ENCODE data around the gene TAF11L5.
A peak's percentile ranks its signal among the peaks of the same experiment; 100 is the strongest.
"Not testable (repeated sequence)": the region's sequence is repeated elsewhere in the genome, so short reads cannot be mapped to it uniquely, and the experiment has no call there.

TAF11L5 gene

GRCh38 chr5:17524935-17525334, at the start of gene TAF11L5:
Gene TAF11L5, plus strand, starts transcription at chr5:17525235.
- not testable (repeated sequence) for DNase-seq

GRCh38 chr5:17477043-17477442, 48.0 kb upstream of the TAF11L5 start:
- DNase-seq = no peak

GRCh38 chr5:17477573-17478265, 47.3 kb upstream of the TAF11L5 start:
- no peak for DNase-seq

GRCh38 chr5:17481378-17481777, 43.7 kb upstream of the TAF11L5 start:
- no peak for DNase-seq

GRCh38 chr5:17482790-17483189, 42.2 kb upstream of the TAF11L5 start:
- DNase-seq = no peak

- not testable (repeated sequence) for DNase-seq
Observed at GRCh38 chr5:17486464-17487173, 38.4 kb upstream of the TAF11L5 start.

GRCh38 chr5:17487174-17487512, 37.9 kb upstream of the TAF11L5 start:
- no peak for DNase-seq

- DNase-seq = not testable (repeated sequence)
Observed at GRCh38 chr5:17491257-17491656, 33.8 kb upstream of the TAF11L5 start.

- DNase-seq = no peak
Observed at GRCh38 chr5:17492770-17493169, 32.3 kb upstream of the TAF11L5 start.

GRCh38 chr5:17497446-17497845, 27.6 kb upstream of the TAF11L5 start:
- no peak for DNase-seq

- not testable (repeated sequence) for DNase-seq
Observed at GRCh38 chr5:17497931-17498330, 27.1 kb upstream of the TAF11L5 start, which contains the start of gene TAF11L2. Gene TAF11L2, plus strand, starts transcription at chr5:17498231.

GRCh38 chr5:17511775-17512325, 13.2 kb upstream of the TAF11L5 start:
- no peak for DNase-seq

GRCh38 chr5:17517526-17517925, 7.5 kb upstream of the TAF11L5 start:
- not testable (repeated sequence) for DNase-seq

- not testable (repeated sequence) for DNase-seq
Observed at GRCh38 chr5:17518067-17518466, 7.0 kb upstream of the TAF11L5 start, which contains the start of gene TAF11L3. Gene TAF11L3, plus strand, starts transcription at chr5:17518367.

GRCh38 chr5:17519508-17519907, 5.5 kb upstream of the TAF11L5 start:
- not testable (repeated sequence) for DNase-seq

- not testable (repeated sequence) for DNase-seq
Observed at GRCh38 chr5:17521501-17521900, 3.5 kb upstream of the TAF11L5 start, which contains the start of gene TAF11L4. Gene TAF11L4, plus strand, starts transcription at chr5:17521801.

- DNase-seq = peak; percentile 5 to 10
Observed at GRCh38 chr5:17526504-17526903, 1.5 kb downstream of the TAF11L5 start.

- DNase-seq = not testable (repeated sequence)
Observed at GRCh38 chr5:17528369-17528768, 3.3 kb downstream of the TAF11L5 start, which contains the start of gene TAF11L6. Gene TAF11L6, plus strand, starts transcription at chr5:17528669.

All from CD4-positive, alpha-beta T cell treated with Interleukin-1 beta for 1 hour (primary cell).